Fibroblast of skin of back (primary cell): ENCODE results near the gene TFF1.

Experiments
- DNase-seq: peaks from one replicate; pipeline ENCODE4 v3.0.0-alpha.2; 2013

TFF1 gene

DNA sequence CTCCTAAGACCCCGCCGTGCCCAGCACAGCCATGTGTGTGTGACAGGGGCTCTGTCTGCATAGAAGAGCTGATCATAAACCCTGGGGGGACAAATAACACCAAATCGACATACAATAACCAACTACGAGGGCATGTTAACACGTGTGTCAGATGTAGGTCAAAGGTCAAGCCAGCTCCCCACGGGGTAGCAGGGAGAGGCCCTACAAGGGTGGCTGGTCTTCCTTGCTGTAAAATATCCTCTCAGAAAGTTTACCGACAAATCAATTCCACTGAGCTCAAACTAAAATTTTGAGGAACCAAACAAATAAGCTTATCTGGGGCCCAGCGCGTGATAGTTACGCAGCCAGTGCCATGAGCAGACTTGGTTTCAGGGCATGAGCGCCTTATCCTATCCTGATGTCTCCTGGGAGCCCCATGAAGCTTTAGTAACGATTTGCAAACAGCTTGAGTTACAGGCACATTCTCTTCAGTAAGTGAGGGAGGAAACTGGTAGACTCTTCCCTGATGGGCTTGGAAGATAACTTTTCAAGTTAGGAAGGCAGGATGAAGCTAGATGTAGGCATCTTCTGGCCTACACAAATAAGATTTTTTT lies 32.2 kb upstream of the TFF1 start:
- DNase-seq: no peak

GRCh38 chr21:42397746-42398394 lies 31.5 kb upstream of the TFF1 start:
- no peak for DNase-seq

DNA sequence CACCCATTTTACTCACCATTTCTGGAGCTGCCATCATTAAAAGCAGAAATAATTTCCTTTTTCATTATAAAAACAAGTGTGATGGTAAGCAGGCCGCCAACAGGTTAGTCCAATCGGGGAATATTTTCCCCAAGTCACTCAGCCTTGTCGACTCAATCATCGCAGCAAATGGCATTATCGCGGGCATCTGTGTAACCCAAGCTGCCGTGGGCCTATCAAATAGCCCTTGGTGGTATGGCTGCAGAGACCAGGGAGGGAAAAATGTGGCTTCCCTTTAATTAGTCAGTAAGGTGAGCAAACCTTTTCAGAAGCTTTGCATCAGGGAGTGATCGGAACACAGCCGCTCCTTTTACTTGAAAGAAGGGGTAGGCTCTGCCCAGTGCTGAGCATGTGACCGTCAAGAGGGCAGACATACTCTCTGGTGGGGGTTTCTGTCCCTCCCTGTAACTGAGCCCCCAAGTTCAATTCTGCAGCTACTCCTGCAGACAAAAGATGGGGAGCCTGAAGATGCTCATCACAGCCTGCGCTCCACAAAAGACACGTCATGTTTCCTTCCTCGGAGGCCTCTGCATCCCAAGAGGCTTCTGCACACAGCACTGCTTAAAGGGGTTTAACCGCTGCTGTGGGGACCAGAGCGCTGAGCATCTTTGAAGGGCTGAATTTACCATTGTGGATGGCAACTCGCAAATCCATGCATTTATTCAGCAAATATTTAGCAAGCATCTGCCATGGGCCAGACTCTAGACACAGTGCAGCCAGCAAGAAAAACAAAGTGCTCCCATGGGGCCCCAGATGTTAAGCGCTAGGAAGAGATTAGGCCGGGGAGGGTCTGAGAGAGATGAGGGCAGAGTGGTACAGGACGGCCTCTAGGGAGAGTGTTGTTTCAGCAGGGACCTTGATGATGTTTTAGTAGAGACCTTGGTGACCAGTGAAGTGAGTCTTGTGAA lies 30.7 kb upstream of the TFF1 start:
- no peak for DNase-seq

- DNase-seq: no peak
Observed at GRCh38 chr21:42395905-42396651, 29.7 kb upstream of the TFF1 start, which contains the start of gene TMPRSS3. TSS of gene TMPRSS3 (minus strand) at chr21:42396052. CDS start at chr21:42395417, 635 bp downstream.

DNA sequence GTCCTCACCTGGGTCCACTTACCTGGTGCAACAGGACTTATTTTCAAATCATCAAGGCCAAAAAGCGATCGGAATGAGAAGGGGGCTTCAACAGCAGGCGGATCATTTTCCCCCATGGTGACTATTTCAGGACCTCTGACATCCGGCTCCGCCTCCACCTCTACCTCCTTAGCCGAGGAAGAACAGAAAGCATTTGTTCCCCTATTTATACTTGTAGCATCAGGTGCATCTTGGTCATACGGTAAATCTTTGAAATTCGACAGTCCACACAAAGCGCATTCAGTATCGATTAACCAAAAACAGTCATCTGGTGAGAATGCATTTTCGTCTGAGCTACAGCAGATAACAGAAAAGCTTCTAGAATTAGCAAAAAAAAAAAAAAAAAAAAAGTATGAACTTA lies 29.0 kb upstream of the TFF1 start:
- no peak for DNase-seq

DNA sequence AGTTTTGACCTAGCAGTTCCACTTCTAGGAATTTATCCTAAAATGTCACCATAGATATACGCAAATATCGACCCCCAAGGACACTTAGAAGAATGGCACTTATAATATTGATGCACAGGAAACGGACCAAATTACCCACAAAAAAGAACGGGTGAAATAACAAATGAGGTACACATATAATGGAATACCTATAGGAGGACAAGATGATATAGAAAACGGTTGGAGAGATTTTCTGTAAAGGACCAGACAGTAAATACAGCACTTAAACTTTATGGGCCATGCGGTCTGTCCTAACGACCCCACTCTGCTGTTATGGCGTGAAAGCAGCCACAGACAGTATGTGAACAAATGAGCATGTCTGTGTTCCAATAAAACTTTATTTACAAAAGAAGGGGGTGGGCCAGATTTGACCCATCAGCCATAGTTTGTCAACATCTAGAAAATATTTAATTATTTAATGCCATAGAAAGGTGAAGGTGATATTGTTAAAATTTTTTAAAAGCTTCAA lies 27.2 kb upstream of the TFF1 start:
- DNase-seq: no peak

DNA sequence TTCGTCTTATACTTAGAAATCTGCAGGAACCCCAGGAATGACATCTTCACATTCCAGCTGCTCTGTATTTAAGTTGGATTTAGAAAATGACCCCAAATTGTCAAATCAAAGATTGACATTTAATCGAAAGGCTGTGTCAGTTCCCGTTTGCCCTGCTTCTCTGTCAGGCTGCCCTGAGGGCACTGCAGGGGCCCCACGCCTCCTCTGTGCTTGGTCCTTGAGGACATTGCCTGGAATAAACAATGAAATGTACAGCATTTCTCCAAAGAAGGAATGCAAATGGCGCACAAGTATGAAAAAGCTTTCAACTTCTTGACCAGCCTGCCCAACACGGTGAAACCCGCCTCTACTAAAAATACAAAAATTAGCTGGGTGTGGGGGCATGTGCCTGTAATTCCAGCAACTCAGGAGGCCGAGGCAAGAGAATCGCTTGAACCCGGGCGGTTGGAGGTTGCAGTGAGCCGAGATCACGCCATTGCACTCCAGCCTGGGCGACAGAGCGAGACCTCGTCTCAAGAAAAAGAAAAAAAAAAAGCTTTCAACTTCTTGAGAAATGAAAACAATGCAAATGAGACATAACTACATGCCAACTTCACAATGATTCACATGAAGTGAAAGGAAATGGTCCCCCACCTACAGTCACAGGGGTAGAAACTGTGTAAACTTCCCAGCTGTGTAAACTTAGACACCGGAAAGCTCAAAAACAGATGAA lies 26.6 kb upstream of the TFF1 start:
- DNase-seq: no peak

DNA sequence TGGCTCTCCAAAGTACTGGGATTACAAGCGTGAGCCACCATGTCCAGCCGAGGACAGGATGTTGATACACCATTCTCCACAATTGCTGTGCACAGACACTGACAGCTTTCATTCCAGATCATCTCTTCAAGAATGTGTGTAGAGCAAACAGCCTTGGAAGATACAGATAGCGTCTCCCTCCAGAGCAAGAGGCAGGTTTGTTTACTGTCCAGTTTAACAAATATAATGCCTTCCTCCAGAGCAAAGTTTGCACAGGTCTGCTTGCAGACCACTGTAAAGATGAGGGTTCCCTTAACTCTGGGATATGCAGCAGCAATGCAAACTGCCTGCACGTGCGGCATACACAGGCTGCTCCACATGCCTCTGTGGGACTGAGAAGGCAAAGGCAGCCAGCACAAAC lies 25.0 kb upstream of the TFF1 start:
- no peak for DNase-seq

GRCh38 chr21:42390696-42391095 lies 24.4 kb upstream of the TFF1 start:
- DNase-seq: no peak

- no peak for DNase-seq
Observed at GRCh38 chr21:42390193-42390592, 23.9 kb upstream of the TFF1 start.

DNA sequence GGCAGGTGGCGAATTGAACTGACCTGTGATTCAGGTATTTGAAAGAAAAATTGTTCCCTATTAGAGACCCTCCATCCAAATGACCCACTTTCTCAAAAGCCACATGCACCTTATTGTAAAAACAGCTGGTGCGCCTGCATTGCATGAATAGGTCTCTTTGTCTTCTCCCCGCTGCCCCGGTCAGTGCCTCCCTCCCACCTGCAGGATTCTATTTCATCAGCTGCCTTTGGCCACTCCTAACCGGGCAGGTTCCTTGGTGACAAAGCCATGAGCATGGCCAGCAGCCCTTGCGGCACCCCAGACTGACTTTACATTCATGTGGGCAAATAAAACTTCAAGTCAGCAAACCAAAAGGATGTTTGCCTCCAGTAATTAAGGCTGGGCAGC lies 23.1 kb upstream of the TFF1 start:
- no peak for DNase-seq

DNA sequence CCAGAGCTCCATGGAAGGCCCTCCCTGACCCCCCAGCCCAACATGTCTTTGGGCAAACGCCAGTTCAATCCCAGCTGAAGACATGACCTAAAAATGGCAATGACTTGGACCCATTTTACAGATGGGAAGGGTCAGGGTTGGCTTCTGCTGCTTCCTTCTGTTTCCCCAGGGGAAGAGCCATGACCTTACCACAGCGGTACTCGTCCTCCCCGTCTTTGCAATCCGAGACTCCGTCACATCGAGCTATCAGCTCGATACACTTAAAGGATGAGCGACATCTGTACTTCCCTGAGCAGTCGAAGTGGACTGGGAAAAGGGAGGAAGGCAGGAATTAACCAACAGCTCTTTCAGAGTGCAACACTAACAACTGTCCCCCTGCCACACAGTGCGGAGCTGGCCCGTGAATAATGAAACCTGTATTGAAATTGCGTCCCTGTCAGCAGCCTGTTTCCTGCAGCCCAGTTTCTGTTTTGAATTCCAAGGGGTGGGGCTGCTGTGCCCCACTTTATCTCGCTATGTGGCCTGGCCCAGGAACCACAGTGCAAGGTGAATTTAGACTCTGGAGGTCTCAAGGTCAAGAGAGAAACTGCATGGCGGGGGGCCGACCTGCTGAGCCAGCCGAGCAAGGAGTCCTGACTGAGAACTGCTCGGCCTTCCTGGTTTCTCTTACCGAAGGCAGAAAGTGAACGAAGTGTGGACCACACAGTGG lies 22.6 kb upstream of the TFF1 start:
- DNase-seq: no peak

- DNase-seq: no peak
Observed at GRCh38 chr21:42387843-42388340, 21.6 kb upstream of the TFF1 start.

DNA sequence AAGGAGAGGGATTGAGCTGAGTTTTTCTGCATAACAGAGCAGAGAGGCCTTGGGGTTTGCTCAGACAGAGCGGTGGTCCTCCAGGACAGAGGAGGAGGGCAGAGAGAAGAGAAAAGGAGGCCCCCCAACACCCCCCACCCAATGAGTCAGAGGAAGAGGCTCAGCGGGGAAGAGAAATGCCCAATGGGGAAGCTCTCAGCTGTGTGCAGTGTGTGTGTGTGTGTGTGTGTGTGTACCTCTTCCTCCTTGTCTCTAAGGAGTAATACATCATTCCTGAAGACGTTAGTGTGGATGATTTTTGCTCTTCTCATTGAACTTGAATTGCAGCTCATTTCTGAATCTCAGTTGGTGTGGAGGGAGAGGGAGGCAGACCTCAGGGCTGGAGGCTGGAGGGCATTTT lies 20.8 kb upstream of the TFF1 start:
- no peak for DNase-seq

GRCh38 chr21:42386034-42386591 lies 19.8 kb upstream of the TFF1 start:
- no peak for DNase-seq

GRCh38 chr21:42385619-42386018 lies 19.3 kb upstream of the TFF1 start:
- no peak for DNase-seq

DNA sequence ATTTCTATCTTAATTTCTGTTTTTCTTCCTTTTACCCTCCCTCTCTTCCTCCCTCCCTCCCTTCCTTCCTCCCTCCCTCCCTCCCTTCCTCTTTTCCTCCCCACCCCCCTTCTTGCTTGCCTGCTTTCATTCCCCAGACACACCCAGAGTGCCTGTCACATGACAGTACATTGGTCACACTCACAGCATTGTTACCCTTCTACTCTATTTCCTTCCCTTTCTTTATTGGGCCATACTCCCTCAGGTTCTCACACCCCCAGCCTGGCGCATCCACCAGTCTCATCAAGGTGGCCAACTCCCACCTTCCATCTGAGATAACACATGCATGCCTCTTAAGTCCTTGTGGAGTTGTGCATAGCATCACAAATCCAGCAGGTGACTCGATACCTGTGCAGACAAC lies 18.7 kb upstream of the TFF1 start:
- DNase-seq: no peak

DNA sequence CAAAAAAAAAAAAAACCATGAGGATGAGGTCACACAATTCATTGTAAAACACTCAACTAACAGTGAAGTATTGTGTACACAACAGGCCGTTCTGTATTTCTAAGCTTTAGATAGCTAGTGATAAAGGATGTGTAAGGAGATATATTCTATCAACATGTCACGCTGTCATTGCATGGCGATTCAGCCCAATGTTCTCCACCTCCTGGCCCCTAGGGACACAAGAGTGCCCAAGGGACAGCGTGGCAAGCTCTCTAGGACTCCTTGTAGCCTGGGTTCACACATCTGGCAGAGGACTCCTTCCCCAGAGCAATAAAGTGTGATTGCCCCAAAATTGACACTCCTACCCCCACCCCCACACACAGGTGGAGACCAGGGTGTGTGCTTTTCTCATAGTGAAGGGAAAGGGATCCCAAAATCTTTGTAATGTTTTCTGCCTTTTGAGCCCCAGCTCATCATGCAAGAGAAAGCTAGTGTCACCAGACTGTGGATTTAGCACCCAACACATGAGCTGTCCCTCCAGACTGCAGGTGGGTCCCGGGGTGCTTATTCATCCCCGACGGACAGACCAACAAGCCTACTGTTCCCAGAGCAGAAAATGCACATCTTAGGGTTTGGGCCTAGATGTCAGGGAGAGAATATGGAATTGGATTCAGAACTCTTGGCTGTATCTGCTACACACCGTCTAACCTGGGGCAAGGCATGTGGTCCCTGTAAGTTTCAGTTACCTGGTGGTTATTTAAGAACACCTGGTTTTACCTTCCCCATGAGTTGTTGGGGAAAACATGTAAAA lies 18.0 kb upstream of the TFF1 start:
- no peak for DNase-seq

- no peak for DNase-seq
Observed at GRCh38 chr21:42383331-42383730, 17.0 kb upstream of the TFF1 start.

- no peak for DNase-seq
Observed at GRCh38 chr21:42382915-42383314, 16.6 kb upstream of the TFF1 start.
